Ovary (tissue), 3 donors: ENCODE measurements around the gene KRTAP1-1.

Experiments used
- CTCF ChIP-seq, 3 donors: fragments of 450-650 bp in 2 of 3; fragments of 200-600 bp in 1 of 3; IDR thresholded peaks; one replicate each; pipeline versions ENCODE4 v1.5.1 to v1.8.0; 2016 to 2022; ENCODE audit warnings: antibody characterized with exemption in 3 of 3, mild to moderate bottlenecking in 1 of 3
- EP300 ChIP-seq: sonication (generic); formaldehyde crosslinking; IDR thresholded peaks from one replicate; pipeline ENCODE4 v1.6.1; 2017; ENCODE audit warnings: antibody characterized with exemption
- POLR2A ChIP-seq: fragments of 450-650 bp; IDR thresholded peaks from one replicate; pipeline ENCODE4 v1.6.1; 2017; ENCODE audit warnings: antibody characterized with exemption, mild to moderate bottlenecking, moderate library complexity
- donor health status: DM: no; HTN: no; CAD: no.

DNA sequence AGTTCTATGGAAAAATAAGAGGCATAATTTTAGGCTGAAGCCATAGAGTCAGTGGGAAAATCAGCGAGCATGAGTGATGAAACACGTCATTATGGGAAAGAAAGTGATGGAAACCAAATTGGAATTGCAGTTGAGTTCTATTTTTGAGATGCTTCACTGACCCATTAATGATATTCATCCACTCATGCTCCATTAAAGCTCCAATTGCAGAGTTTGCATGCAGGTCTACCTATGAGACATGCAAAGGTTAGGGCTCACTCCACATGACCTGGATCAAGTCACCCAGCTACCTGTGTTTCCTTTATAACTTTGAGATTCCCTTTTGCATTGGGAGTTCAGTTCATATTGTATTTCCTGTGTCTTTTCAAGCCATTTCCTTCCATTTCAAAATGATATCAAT, 32.4 kb upstream of the KRTAP1-1 start:
- TF ChIP-seq CTCF (IDR thresholded peaks at IDR 0.05) (no peak), POLR2A (no peak), EP300 (no peak)
